Measurements from ENCODE around the gene PTTG1IP.
A peak's percentile ranks its signal among the peaks of the same experiment; 100 is the strongest.
"Not testable (repeated sequence)": the region's sequence is repeated elsewhere in the genome, so short reads cannot be mapped to it uniquely, and the experiment has no call there.

The PTTG1IP gene

DNA sequence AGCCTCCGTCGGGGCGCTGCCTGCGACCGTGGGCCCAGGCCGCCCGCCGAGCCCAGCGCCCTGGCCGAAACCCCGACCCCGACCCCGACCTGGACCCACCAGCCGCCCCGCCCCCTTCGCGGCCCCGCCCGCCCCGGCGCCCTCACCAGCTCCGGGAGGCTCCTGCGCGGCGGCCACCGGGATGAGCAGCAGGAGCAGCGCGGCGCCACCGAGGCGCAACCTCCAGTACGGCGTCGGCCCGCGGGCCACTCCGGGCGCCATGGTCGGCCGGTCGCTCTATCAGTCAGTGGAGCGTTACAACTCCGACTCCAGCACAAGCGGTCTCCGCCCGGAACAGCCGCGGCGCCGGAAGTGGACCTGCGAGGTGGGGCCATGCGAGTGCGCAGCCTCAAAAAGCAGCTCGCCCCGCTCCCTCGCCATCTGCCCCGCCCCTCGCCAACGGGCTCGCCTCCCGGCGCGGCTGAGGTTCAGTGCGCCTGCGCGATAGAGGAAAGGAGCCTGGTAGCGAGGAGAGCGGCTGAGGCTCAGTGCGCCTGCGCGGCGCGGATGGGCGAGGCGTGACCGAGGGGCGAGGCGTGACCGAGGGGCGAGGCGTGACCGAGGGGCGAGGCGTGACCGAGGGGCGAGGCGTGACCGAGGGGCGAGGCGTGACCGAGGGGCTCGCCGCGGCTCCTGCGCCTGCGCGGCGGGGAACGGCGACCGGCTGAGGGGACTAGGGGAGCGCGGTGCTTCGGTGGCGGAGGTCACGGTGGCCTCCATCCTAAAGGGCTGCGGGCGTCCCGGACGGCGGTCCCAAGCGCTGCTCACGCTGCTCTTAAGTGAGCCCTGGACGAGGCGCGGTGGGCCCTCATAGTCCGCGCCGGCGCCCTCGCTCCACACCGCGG is at the start of gene PTTG1IP:
TSS of gene PTTG1IP (minus strand) at position 335 of the 884 bp plus-strand sequence. CDS start at position 261, 74 bp downstream.
- peak; percentile 99 for DNase-seq (ENCODE audit: low read depth, low spot score)

GRCh38 chr21:44921928-44922327 is 48.4 kb upstream of the PTTG1IP start:
- DNase-seq (ENCODE audit: low read depth, low spot score): no peak

- DNase-seq (ENCODE audit: low read depth, low spot score): no peak
These were observed 47.5 kb upstream of the PTTG1IP start, which contains the start of gene ITGB2 for GRCh38 chr21:44920694-44921604. ITGB2 (minus strand) TSS chr21:44920899; CDS start chr21:44910782, 10,117 bp downstream.

GRCh38 chr21:44919913-44920693 is 46.6 kb upstream of the PTTG1IP start:
- no peak for DNase-seq (ENCODE audit: low read depth, low spot score)

DNA sequence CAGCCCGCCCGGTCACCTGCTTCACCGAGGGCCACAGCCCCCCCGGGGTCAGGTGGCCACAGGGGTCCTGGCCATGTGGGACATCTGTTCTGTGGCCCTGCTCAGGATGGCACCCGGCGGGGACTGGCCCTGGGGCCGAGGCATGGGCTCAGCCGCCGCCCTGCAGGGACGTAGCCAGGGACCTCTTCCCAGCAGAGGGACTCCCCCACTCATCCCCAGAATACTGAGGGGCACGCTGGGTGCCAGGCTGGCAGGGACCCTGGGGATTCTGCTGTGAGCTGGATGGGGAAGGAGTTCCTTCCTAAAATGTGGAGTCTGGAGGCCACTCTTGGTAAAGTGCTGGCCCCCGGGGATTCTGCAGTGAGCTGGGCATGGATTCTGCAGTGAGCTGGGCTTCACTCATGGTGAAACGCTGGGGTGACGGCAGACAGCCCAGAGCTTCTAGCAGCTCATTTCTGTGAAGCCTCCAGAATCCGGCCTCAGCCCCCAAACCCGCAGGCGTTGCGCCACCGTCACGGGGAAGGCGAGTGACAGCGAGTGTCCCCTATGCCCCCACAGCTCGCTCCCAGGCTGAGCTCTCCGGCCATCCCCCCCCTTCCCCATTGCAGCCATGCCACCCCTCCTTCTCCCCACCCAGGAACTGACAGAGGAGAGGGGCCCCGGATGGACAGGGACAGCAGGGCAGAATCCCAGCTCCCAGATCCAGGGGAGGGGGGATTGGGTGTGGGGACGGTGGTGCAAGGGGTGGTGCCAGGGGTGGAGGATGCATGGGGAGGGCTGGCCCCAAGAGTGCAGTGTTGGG is 45.8 kb upstream of the PTTG1IP start:
- DNase-seq (ENCODE audit: low read depth, low spot score): no peak

- no peak for DNase-seq (ENCODE audit: low read depth, low spot score)
These were observed 45.1 kb upstream of the PTTG1IP start for GRCh38 chr21:44918581-44919033.

- no peak for DNase-seq (ENCODE audit: low read depth, low spot score)
These were observed 44.6 kb upstream of the PTTG1IP start for GRCh38 chr21:44918107-44918470.

DNA sequence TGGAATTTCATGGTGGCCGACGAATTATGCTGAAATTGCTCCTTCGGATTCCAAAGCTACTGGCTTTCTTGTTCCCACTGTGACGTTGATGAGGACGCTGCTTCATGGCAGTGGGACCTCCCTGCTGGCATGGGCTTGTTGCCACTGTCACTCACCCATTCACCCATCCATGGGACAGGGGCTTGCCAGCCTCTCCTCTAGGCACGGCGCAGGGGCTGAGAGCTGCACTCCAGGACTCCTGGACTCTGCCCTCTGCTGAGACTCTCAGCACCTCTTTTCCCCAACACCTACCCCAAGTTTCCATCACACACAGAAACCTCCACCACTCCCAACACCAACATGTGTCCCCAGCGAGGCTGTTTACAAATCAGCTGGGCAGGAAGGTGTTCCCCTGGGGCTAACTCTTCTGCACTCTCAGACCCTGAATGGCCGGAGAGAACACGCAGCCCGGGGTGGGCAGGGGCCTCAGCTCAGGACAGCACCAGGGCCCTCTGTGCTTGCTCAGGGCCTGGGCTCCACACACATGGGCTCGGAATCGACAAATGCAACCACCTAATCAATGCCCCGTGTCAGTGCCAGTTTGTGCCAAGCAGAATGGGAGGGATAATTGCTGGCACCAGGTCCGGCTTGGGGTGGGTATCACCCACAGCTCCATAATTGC is 44.1 kb upstream of the PTTG1IP start:
- no peak for DNase-seq (ENCODE audit: low read depth, low spot score)

DNA sequence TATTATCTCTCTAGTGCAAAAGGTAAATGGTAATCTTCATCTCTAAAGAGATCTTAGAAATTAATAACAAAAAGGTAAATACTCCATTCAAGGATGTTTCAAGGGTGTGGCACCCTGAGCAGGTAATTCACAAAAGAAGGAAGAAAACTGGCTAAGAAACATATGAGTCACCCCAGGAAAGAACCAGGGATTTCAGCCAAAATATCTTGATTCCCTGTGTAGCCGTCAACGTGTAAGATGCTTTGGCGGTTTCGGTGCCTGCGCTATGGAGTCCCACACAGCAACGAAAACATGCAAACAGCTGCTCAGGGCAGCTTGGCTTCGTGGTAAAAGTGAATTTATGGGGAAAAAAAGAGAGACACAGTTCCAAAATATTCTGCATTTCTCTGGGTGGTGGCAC is 43.5 kb upstream of the PTTG1IP start:
- DNase-seq (ENCODE audit: low read depth, low spot score): no peak

GRCh38 chr21:44914176-44914874 is 40.8 kb upstream of the PTTG1IP start:
- DNase-seq (ENCODE audit: low read depth, low spot score): no peak

DNA sequence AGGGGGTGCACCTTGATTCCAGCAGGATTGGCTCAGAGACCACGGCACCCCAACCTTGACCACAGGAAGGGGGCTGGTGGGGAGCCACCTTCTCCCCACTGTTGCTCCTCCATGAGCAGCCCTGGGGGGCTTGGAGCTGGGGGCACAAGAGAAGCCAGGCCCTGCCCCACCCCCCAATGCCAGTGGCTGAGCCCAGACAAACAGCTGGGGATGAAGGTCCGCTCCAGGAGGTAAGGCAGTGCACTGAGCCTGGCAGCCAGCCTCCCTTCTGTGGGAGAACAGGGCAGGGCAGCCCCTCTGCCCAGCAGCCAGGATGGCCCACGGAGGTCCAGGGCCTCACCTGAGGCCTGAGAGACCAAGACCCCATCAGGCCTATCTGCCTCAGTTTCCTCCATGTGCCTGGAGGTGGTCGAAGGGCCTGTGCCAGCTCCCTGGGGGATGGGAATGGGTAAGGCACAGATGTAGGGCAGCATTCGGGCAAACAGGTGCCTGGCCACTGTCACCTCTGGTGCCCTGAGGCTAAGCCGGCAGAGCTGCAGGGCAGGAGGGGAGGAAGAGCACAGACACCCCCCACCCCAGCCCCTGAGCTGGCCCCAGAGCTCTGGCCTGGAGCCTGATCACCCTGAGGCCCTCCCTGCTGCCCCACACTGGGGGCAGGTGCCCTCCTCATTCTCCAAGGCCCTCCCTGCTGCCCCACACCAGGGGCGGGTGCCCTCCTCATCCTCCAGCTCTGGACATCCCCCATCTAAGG is 40.1 kb upstream of the PTTG1IP start:
- DNase-seq (ENCODE audit: low read depth, low spot score): no peak

DNA sequence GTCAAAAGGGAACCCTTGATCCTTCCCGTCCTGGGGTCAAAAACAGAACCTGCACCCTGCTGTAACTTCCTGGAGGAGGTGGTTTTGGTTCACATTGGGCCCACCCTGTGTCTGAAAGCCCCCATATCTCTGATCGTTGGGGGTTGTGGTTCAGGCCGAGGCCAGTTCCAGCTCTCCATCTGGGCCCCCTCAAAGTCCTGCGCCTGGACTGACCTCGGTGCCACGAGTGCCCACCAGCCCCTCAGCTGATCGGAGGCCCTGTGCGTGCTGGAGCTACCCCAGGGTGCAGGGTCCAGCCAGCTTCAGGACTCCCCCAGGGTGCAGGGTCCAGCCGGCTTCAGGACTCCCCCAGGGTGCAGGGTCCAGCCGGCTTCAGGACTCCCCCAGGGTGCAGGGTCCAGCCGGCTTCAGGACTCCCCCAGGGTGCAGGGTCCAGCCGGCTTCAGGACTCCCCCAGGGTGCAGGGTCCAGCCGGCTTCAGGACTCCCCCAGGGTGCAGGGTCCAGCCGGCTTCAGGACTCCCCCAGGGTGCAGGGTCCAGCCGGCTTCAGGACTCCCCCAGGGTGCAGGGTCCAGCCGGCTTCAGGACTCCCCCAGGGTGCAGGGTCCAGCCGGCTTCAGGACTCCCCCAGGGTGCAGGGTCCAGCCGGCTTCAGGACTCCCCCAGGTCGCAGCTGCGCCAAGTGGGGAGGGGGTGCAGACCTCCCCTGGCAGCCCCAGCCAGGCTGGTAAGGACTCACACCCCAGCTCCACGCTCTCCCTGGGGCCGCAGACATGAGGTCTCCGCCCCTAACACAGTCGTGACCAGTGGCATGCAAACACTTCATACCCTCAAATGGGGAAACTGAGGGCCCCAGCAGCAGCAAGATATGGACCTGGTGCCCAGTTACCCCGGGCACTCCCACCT is 39.3 kb upstream of the PTTG1IP start:
- DNase-seq (ENCODE audit: low read depth, low spot score): not testable (repeated sequence)

DNA sequence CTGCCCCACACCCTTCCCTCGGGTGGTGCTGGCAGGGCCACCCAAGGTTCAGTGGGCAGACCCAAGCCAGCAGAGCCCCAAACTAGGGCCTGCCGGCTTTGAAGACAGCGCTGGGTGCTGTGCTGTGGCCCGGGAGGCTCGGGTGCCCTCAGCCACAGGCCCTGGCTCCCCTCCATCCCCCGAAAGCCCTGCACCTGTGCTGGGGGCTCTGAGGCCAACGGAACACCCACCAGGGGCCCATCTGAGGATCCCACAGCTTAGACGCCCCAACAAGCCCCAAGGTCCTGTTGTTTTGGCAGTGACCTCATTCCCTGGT is 38.6 kb upstream of the PTTG1IP start:
- DNase-seq (ENCODE audit: low read depth, low spot score): no peak

DNA sequence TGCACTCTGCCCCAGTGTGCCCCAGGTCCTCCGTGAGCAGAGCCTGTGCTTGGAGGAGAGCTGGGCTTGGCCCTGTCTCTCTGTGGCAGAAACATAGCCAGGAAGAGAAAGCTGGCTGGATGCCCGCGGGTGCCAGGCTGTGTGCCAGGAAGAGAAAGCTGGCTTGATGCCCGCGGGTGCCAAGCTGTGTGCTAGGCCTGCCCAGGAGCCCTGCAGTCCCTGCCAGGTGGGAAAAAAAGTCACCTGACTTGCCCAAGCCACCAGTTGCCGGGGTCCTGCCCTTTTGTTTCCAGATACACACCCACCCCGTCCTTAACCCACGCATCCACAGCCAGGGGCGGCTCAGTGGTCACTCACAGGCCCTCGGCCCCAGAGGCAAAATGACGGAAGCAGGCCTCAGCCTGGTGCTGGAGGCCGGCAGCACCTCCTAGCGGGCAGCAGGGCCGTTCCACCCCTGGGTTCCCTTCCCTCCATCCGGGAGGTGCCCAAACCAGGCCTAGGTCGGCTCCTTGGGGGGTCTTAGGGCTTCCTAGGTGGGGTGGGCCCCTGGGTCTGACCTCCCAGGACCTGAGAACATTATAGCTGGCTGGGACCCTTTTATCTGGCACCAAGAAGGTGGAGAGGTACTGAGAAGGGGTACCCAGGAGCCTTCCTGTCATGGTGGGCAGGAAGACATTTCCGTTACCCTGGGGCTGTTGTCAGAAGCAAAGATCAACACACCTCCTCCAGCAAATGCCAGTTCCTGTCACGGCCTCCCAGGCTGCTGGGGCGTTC is 38.1 kb upstream of the PTTG1IP start:
- DNase-seq (ENCODE audit: low read depth, low spot score): no peak

DNA sequence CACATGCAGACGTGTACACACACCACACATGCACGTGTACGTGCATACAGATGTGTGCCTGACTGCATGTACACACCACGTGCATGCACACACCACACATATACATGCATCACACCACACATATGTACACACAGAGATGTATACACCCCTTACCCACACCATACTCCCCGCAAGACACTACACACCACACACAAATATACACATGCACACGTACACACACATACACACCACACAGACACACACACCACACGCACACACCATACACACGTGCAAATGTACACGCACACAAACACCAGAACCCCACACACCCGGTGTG is 37.5 kb upstream of the PTTG1IP start:
- no peak for DNase-seq (ENCODE audit: low read depth, low spot score)

DNA sequence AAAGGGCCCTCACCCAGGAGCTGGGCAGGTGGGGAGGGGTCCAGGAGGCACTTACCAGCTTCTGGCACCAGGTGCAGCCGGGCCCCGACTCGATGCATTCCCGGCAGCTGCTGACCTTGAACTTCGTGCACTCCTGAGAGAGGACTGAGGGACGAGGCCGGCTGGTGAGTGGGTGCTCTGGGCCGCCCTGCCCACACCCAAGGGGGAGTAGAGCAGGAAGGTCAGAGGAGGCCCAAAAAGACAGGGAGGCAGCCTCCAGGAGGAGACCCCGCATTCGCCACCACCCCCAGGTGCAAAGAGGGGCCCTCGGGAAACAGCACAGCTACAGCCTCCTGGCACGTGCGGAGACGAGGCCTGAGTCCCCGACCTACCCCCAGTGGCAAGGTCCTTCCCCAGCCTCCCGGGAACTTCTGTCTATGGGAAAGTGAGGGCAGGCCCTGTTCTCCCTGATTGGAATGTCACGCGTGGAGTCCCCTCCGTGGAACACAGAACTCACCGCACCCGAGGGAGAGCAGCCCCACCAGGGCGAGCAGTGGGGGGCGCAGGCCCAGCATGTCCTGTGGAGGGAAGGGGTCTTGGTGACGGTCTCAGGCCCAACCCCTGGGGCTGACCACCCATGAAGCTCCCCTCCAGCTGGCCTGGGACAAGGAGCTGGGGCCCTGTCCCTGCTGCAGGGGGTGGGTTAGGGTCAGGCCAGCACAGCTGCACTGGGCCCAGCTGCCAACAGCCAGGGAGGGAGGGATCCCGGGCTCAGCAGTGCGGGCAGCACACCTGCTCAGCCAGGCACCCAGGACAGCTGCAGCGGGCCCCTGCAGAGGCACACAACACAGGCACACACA is 37.0 kb upstream of the PTTG1IP start:
- DNase-seq (ENCODE audit: low read depth, low spot score): no peak

Data from activated CD4-positive, CD25-positive, alpha-beta regulatory T cell treated with anti-CD3 and anti-CD28 coated beads, Interleukin-2, amount 50 U/mL, for 16 hours (primary cell).